Neural cell (in vitro differentiated cells): ENCODE measurements around the gene ETV6.

Source experiments
- EZH2 ChIP-seq: fragments of 200-600, 300-800 bp; shearing (Covaris generic), sonication (generic); IDR thresholded peaks from 2 replicates; pipeline ENCODE4 v1.6.1; 2014; ENCODE audit warnings: antibody characterized with exemption, low read length, borderline replicate concordance, mild to moderate bottlenecking; ENCODE audit not compliant: insufficient read depth, poor library complexity, severe bottlenecking
- REST ChIP-seq: IDR thresholded peaks from 2 replicates; pipeline ENCODE4 v1.6.1; 2012; ENCODE audit warnings: borderline replicate concordance
- TF ChIP-seq, protein P1 (sequence below): fragments of 450-650 bp; IDR thresholded peaks from 2 replicates; pipeline ENCODE4 v1.5.1; 2014; ENCODE audit warnings: antibody characterized with exemption, mild to moderate bottlenecking, moderate library complexity; ENCODE audit not compliant: poor library complexity, severe bottlenecking

- TF ChIP-seq REST (no peak), EZH2 (no peak)
- TF ChIP-seq, protein P1, sequence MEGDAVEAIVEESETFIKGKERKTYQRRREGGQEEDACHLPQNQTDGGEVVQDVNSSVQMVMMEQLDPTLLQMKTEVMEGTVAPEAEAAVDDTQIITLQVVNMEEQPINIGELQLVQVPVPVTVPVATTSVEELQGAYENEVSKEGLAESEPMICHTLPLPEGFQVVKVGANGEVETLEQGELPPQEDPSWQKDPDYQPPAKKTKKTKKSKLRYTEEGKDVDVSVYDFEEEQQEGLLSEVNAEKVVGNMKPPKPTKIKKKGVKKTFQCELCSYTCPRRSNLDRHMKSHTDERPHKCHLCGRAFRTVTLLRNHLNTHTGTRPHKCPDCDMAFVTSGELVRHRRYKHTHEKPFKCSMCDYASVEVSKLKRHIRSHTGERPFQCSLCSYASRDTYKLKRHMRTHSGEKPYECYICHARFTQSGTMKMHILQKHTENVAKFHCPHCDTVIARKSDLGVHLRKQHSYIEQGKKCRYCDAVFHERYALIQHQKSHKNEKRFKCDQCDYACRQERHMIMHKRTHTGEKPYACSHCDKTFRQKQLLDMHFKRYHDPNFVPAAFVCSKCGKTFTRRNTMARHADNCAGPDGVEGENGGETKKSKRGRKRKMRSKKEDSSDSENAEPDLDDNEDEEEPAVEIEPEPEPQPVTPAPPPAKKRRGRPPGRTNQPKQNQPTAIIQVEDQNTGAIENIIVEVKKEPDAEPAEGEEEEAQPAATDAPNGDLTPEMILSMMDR: no peak
Observed at GRCh38 chr12:11798006-11798708, 148.7 kb downstream of the ETV6 start.
